Measurements from ENCODE around the gene RTP2. TPM values are rescaled to one million over a fixed set of nuclear protein-coding genes. Genes with fewer than 3 reads are reported as not detected.

Gene RTP2
- total RNA-seq, 1 donor from 2014 or later = not detected

GRCh38 chr3:187661267-187661666, 41.1 kb downstream of the RTP2 start:
- H3K79me2 ChIP-seq (ENCODE audit: insufficient read depth, low read length) = no peaks in the 10 kb centered on the region
- Mint-ChIP-seq H3K4me3 (ENCODE audit: unreplicated experiment) (no peak overlapping the region), H3K27ac (ENCODE audit: unreplicated experiment) (no peak overlapping the region), H3K4me1 (ENCODE audit: low read depth, unreplicated experiment) (no peaks in the 10 kb centered on the region), H3K27me3 (ENCODE audit: low read depth, unreplicated experiment) (peaks cover 14% of the 10 kb centered on the region), H3K9me3 (ENCODE audit: unreplicated experiment) (no peaks in the 10 kb centered on the region), H3K36me3 (ENCODE audit: low read depth, unreplicated experiment) (no peaks in the 10 kb centered on the region)
- H3K27me3 ChIP-seq (ENCODE audit: insufficient read depth, low read length) = peaks cover 10% of the 10 kb centered on the region
- H3K4me1 ChIP-seq (ENCODE audit: insufficient read depth, low read length) = no peaks in the 10 kb centered on the region
- H3K9me3 ChIP-seq (ENCODE audit: insufficient read depth, low read depth, low read length) = no peaks in the 10 kb centered on the region
- H4K20me1 ChIP-seq (ENCODE audit: insufficient read depth, low read length) = no peaks in the 10 kb centered on the region
- DNase-seq (ENCODE audit: low read depth) (no peak), FAIRE-seq (no peak)
- no peak overlapping the region for H3K27ac ChIP-seq (ENCODE audit: low read depth, low read length)
- no peak for TF ChIP-seq EZH2 (IDR thresholded peaks at IDR 0.05; ENCODE audit: insufficient read depth, low read length)
- no peak for TF ChIP-seq CTCF (IDR thresholded peaks at IDR 0.05; ENCODE audit: insufficient read depth, low read depth, low read length)
- H3K4me2 ChIP-seq (ENCODE audit: low read length) = no peak overlapping the region
- H3K36me3 ChIP-seq (ENCODE audit: insufficient read depth, low read length) = no peaks in the 10 kb centered on the region
- H3K4me3 ChIP-seq (ENCODE audit: insufficient read depth, low read depth, low read length) = no peak overlapping the region
- H2AFZ ChIP-seq (ENCODE audit: low read depth, low read length) = no peak overlapping the region
- no peak overlapping the region for H3K9ac ChIP-seq (ENCODE audit: low read length)

GRCh38 chr3:187651282-187651681, 51.1 kb downstream of the RTP2 start:
- H3K4me3 ChIP-seq (ENCODE audit: insufficient read depth, low read depth, low read length) = no peak overlapping the region
- peaks cover 1% of the 10 kb centered on the region for H3K9me3 Mint-ChIP-seq (ENCODE audit: unreplicated experiment)
- H3K9ac ChIP-seq (ENCODE audit: low read length) = no peak overlapping the region
- peaks cover 6% of the 10 kb centered on the region for H3K27me3 ChIP-seq (ENCODE audit: insufficient read depth, low read length)
- no peak overlapping the region for H3K4me2 ChIP-seq (ENCODE audit: low read length)
- H3K79me2 ChIP-seq (ENCODE audit: insufficient read depth, low read length) = no peaks in the 10 kb centered on the region
- no peak overlapping the region for H3K27ac Mint-ChIP-seq (ENCODE audit: unreplicated experiment)
- H4K20me1 ChIP-seq (ENCODE audit: insufficient read depth, low read length) = no peaks in the 10 kb centered on the region
- H2AFZ ChIP-seq (ENCODE audit: low read depth, low read length) = no peak overlapping the region
- peaks cover 25% of the 10 kb centered on the region for H3K27me3 Mint-ChIP-seq (ENCODE audit: low read depth, unreplicated experiment)
- TF ChIP-seq EZH2 (IDR thresholded peaks at IDR 0.05; ENCODE audit: insufficient read depth, low read length) (no peak), CTCF (IDR thresholded peaks at IDR 0.05; ENCODE audit: insufficient read depth, low read depth, low read length) (no peak)
- no peaks in the 10 kb centered on the region for H3K4me1 Mint-ChIP-seq (ENCODE audit: low read depth, unreplicated experiment)
- H3K4me1 ChIP-seq (ENCODE audit: insufficient read depth, low read length) = no peaks in the 10 kb centered on the region
- FAIRE-seq (no peak), DNase-seq (ENCODE audit: low read depth) (no peak)
- no peaks in the 10 kb centered on the region for H3K9me3 ChIP-seq (ENCODE audit: insufficient read depth, low read depth, low read length)
- H3K36me3 Mint-ChIP-seq (ENCODE audit: low read depth, unreplicated experiment) = no peaks in the 10 kb centered on the region
- no peaks in the 10 kb centered on the region for H3K36me3 ChIP-seq (ENCODE audit: insufficient read depth, low read length)
- no peak overlapping the region for H3K4me3 Mint-ChIP-seq (ENCODE audit: unreplicated experiment)
- H3K27ac ChIP-seq (ENCODE audit: low read depth, low read length) = no peak overlapping the region

Other genes with a start within 250 kb of the RTP2 start
- 0.77 TPM in 1 of 2 replicates, not detected in the other for gene SST, start 32.2 kb downstream of the RTP2 start, total RNA-seq
- 46.0 and 46.2 TPM in 2 replicates for gene BCL6, start 42.9 kb upstream of the RTP2 start, total RNA-seq